Measurements from ENCODE around the gene ZNF311. TPM values are rescaled to one million over a fixed set of nuclear protein-coding genes. Genes with fewer than 3 reads are reported as not detected.
A peak's percentile ranks its signal among the peaks of the same experiment; 100 is the strongest.

ZNF311 gene
- total and polyA plus RNA-seq, 9 of the 15 experiments (the other 6 are each of a cell fraction or from before 2014, with no cell fraction given) = 5.1 to 10.0 (median 7.5) TPM

- TF ChIP-seq RAD51 (IDR thresholded peaks at IDR 0.05; ENCODE audit: borderline replicate concordance, low read depth) (no peak), DIDO1 (tag; IDR thresholded peaks at IDR 0.05; ENCODE audit: low read depth) (no peak), ETV1 (tag; conservative IDR thresholded peaks at IDR 0.05; ENCODE audit: low read depth) (0 out of 2 replicates have a peak, but pooled peaks have one; percentile 6), CBX3 (IDR thresholded peaks at IDR 0.05; ENCODE audit: borderline replicate concordance in 1 of 2, low read length in 2 of 2) (peak in 1 of 2 experiments; percentile 80; a peak in 1 of 3 replicates)
Measured at GRCh38 chr6:28995093-28995650, 9.9 kb downstream of the ZNF311 start (continued).

DNA sequence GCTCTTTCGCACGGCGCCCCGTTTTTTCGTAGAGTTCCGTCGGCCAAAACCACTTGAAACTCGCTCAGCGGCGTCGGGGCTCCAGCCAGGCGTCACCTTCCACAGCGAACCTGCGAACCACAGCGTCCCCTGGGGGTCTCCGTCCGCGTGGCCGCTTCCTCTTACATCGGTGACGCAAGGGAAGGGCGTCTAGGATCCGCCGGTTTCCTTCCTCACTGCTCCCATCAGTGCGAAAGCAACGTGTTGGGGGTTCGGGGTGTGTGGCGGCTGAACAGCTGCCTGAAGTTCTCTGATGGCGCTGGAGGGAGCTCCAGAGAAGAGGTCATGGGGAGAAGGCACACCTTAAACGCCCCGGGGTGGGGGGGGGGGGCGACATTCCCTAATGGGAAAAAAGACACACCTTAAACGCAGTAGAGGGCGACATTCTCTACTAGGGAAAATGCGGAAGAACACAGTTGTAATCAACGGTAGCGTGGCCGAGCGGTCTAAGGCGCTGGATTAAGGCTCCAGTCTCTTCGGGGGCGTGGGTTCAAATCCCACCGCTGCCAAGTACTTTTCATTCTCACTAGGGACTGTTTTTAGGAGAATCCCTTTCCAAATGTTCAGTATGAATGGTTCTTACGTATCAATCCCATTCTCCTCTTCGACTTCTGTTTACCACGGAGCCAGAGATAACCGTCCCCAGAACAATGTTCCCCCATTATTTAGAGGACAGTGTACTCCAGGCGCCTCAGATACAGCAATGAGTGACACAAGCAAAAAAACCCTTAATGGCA, 16.4 kb downstream of the ZNF311 start:
- Histone ChIP-seq H3K4me1 (replicated peaks in 1 of 2; ENCODE audit: control insufficient read depth in 2 of 2, insufficient read depth in 2 of 2, low read length in 2 of 2) (peaks cover 8 to 10% of the 10 kb centered on the region in 2 experiments; a peak in 4 of 5 replicates), H3K27me3 (ENCODE audit: control insufficient read depth in 2 of 2, insufficient read depth in 2 of 2, low read length in 2 of 2) (no peaks in the 10 kb centered on the region), H3K79me2 (ENCODE audit: control insufficient read depth, insufficient read depth, low read length) (no peaks in the 10 kb centered on the region), H3K9me3 (replicated peaks; ENCODE audit: control insufficient read depth, insufficient read depth, low read depth, low read length) (no peaks in the 10 kb centered on the region; the same call in none of the 2 replicates), H3K4me3 (peak overlapping the region; percentile 32), H3K4me2 (ENCODE audit: insufficient read depth, low read length) (peak overlapping the region; percentile 47), H3K9me1 (ENCODE audit: control insufficient read depth, insufficient read depth, low read length) (no peaks in the 10 kb centered on the region), H3K36me3 (ENCODE audit: control insufficient read depth, insufficient read depth, low read length) (no peaks in the 10 kb centered on the region), H4K20me1 (replicated peaks; ENCODE audit: control insufficient read depth, insufficient read depth, low read length) (no peaks in the 10 kb centered on the region), H2AFZ (ENCODE audit: low read depth, low read length) (peak overlapping the region; percentile 66), H3K9ac (ENCODE audit: insufficient read depth in 1 of 2, low read depth in 2 of 2, low read length in 2 of 2) (peak overlapping the region; percentile 11 to 66; a peak in 3 of 4 replicates), H3K27ac (ENCODE audit: extremely low read depth, low read depth, low read length) (peak overlapping the region; percentile 63)
- FAIRE-seq = no peak
- TSS peak; percentile 98 for BruUV-seq (replicated peaks)
- WGBS (ENCODE audit: insufficient coverage, low coverage, missing lambda C conversion rate) = 59% methylated on average over 41 of the region's 48 CpGs
- peak; percentile 60 to 87 (median 66) for DNase-seq (ENCODE audit: extremely low read depth in 1 of 4, low spot score in 3 of 4)
- CTCF ChIA-PET (ENCODE audit: low intra/inter-chr PET ratio) = interaction anchor here (0.7 to 1.1 kb wide), 3 partner anchors 29 to 302 kb away, joined by 3 read pairs; no protein-coding TSS in a partner anchor
- POLR2A ChIA-PET = no interaction called here
- in situ Hi-C loops (cut with MboI) (no loop called here), intact Hi-C loops (cut with micrococcal nuclease) (loop anchor here (10.0 kb wide), 1 partner anchor 304 kb away; no protein-coding TSS in a partner anchor)
- ATAC-seq = peak; percentile 75
- TF ChIP-seq ILK (tag; IDR thresholded peaks at IDR 0.05; ENCODE audit: borderline replicate concordance, low read depth) (no peak), FOXM1 (IDR thresholded peaks at IDR 0.05; ENCODE audit: low read depth) (no peak), FOXM1 (CRISPR knock-in tag; IDR thresholded peaks at IDR 0.05; ENCODE audit: low read depth) (no peak), EP300 (IDR thresholded peaks at IDR 0.05; ENCODE audit: low read length) (peak; percentile 5; the same call in 1 of the 2 replicates), JUND (IDR thresholded peaks at IDR 0.05; ENCODE audit: borderline replicate concordance, low read depth, low read length) (peak; percentile 27; the same call in 1 of the 2 replicates), JUND (tag; IDR thresholded peaks at IDR 0.05; ENCODE audit: borderline replicate concordance, low read depth, low read length) (no peak), FUS (optimal IDR thresholded peaks at IDR 0.05; ENCODE audit: low read depth, low read length) (no peak), GABPB1 (CRISPR knock-in tag; IDR thresholded peaks at IDR 0.05) (no peak), GTF2F1 (IDR thresholded peaks at IDR 0.05; ENCODE audit: low read depth, low read length) (no peak), ASH1L (IDR thresholded peaks at IDR 0.05; ENCODE audit: borderline replicate concordance, low read depth, partially characterized antibody) (no peak), POLR2AphosphoS5 (IDR thresholded peaks at IDR 0.05; ENCODE audit: control insufficient read depth, insufficient read depth, low read depth, low read length) (no peak), ETV5 (CRISPR knock-in tag; IDR thresholded peaks at IDR 0.05; ENCODE audit: low read depth) (no peak)
- TF ChIP-seq, protein P1, sequence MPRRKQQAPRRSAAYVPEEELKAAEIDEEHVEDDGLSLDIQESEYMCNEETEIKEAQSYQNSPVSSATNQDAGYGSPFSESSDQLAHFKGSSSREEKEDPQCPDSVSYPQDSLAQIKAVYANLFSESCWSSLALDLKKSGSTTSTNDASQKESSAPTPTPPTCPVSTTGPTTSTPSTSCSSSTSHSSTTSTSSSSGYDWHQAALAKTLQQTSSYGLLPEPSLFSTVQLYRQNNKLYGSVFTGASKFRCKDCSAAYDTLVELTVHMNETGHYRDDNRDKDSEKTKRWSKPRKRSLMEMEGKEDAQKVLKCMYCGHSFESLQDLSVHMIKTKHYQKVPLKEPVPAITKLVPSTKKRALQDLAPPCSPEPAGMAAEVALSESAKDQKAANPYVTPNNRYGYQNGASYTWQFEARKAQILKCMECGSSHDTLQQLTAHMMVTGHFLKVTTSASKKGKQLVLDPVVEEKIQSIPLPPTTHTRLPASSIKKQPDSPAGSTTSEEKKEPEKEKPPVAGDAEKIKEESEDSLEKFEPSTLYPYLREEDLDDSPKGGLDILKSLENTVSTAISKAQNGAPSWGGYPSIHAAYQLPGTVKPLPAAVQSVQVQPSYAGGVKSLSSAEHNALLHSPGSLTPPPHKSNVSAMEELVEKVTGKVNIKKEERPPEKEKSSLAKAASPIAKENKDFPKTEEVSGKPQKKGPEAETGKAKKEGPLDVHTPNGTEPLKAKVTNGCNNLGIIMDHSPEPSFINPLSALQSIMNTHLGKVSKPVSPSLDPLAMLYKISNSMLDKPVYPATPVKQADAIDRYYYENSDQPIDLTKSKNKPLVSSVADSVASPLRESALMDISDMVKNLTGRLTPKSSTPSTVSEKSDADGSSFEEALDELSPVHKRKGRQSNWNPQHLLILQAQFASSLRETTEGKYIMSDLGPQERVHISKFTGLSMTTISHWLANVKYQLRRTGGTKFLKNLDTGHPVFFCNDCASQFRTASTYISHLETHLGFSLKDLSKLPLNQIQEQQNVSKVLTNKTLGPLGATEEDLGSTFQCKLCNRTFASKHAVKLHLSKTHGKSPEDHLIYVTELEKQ (CRISPR knock-in tag; IDR thresholded peaks at IDR 0.05) = no peak
